ENCODE results near the gene IL34.
"Not testable (repeated sequence)": the region's sequence is repeated elsewhere in the genome, so short reads cannot be mapped to it uniquely, and the experiment has no call there.

Gene IL34

GRCh38 chr16:70659546-70659945 lies 13.2 kb downstream of the IL34 start:
- H3K9ac ChIP-seq (ENCODE audit: low read depth, low read length) = no peak overlapping the region
- no peaks in the 10 kb centered on the region for H3K9me3 ChIP-seq (ENCODE audit: control insufficient read depth, insufficient read depth, low read length)
- no peaks in the 10 kb centered on the region; the same call in 1 of the 2 replicates for H3K4me1 ChIP-seq (ENCODE audit: insufficient read depth, low read length)
- no peaks in the 10 kb centered on the region; the same call in 1 of the 2 replicates for H3K36me3 ChIP-seq (ENCODE audit: insufficient read depth, low read length)

- Histone ChIP-seq H3K9ac (ENCODE audit: low read depth, low read length) (no peak overlapping the region), H3K9me3 (ENCODE audit: control insufficient read depth, insufficient read depth, low read length) (no peaks in the 10 kb centered on the region), H3K4me1 (ENCODE audit: insufficient read depth, low read length) (no peaks in the 10 kb centered on the region; the same call in 1 of the 2 replicates), H3K36me3 (ENCODE audit: insufficient read depth, low read length) (no peaks in the 10 kb centered on the region; the same call in 1 of the 2 replicates)
Observed at GRCh38 chr16:70659953-70660671, 13.8 kb downstream of the IL34 start.

GRCh38 chr16:70660672-70661350 lies 14.5 kb downstream of the IL34 start:
- H3K9me3 ChIP-seq (ENCODE audit: control insufficient read depth, insufficient read depth, low read length) = no peaks in the 10 kb centered on the region
- no peak overlapping the region for H3K9ac ChIP-seq (ENCODE audit: low read depth, low read length)
- no peaks in the 10 kb centered on the region; the same call in 1 of the 2 replicates for H3K4me1 ChIP-seq (ENCODE audit: insufficient read depth, low read length)
- H3K36me3 ChIP-seq (ENCODE audit: insufficient read depth, low read length) = no peaks in the 10 kb centered on the region; the same call in 1 of the 2 replicates

GRCh38 chr16:70661534-70661917 lies 15.2 kb downstream of the IL34 start:
- Histone ChIP-seq H3K9ac (ENCODE audit: low read depth, low read length) (no peak overlapping the region), H3K9me3 (ENCODE audit: control insufficient read depth, insufficient read depth, low read length) (no peaks in the 10 kb centered on the region), H3K4me1 (ENCODE audit: insufficient read depth, low read length) (no peaks in the 10 kb centered on the region; the same call in 1 of the 2 replicates), H3K36me3 (ENCODE audit: insufficient read depth, low read length) (peaks cover 6% of the 10 kb centered on the region)

GRCh38 chr16:70661918-70662641 lies 15.7 kb downstream of the IL34 start:
- no peaks in the 10 kb centered on the region for H3K9me3 ChIP-seq (ENCODE audit: control insufficient read depth, insufficient read depth, low read length)
- no peaks in the 10 kb centered on the region; the same call in 1 of the 2 replicates for H3K4me1 ChIP-seq (ENCODE audit: insufficient read depth, low read length)
- H3K36me3 ChIP-seq (ENCODE audit: insufficient read depth, low read length) = peaks cover 10% of the 10 kb centered on the region
- no peak overlapping the region for H3K9ac ChIP-seq (ENCODE audit: low read depth, low read length)

GRCh38 chr16:70662991-70663523 lies 16.7 kb downstream of the IL34 start:
- no peak overlapping the region for H3K9ac ChIP-seq (ENCODE audit: low read depth, low read length)
- no peaks in the 10 kb centered on the region; the same call in 1 of the 2 replicates for H3K4me1 ChIP-seq (ENCODE audit: insufficient read depth, low read length)
- H3K9me3 ChIP-seq (ENCODE audit: control insufficient read depth, insufficient read depth, low read length) = no peaks in the 10 kb centered on the region
- H3K36me3 ChIP-seq (ENCODE audit: insufficient read depth, low read length) = peaks cover 11% of the 10 kb centered on the region

GRCh38 chr16:70663524-70664324 lies 17.4 kb downstream of the IL34 start:
- Histone ChIP-seq H3K9me3 (ENCODE audit: control insufficient read depth, insufficient read depth, low read length) (peaks cover 4% of the 10 kb centered on the region; the same call in 1 of the 2 replicates), H3K4me1 (ENCODE audit: insufficient read depth, low read length) (no peaks in the 10 kb centered on the region; the same call in 1 of the 2 replicates), H3K9ac (ENCODE audit: low read depth, low read length) (no peak overlapping the region), H3K36me3 (ENCODE audit: insufficient read depth, low read length) (peaks cover 17% of the 10 kb centered on the region)

- peaks cover 4% of the 10 kb centered on the region; the same call in 1 of the 2 replicates for H3K9me3 ChIP-seq (ENCODE audit: control insufficient read depth, insufficient read depth, low read length)
- no peaks in the 10 kb centered on the region; the same call in 1 of the 2 replicates for H3K4me1 ChIP-seq (ENCODE audit: insufficient read depth, low read length)
- no peak overlapping the region for H3K9ac ChIP-seq (ENCODE audit: low read depth, low read length)
- peaks cover 17% of the 10 kb centered on the region for H3K36me3 ChIP-seq (ENCODE audit: insufficient read depth, low read length)
Observed at GRCh38 chr16:70664325-70665112, 18.2 kb downstream of the IL34 start.

- Histone ChIP-seq H3K9me3 (ENCODE audit: control insufficient read depth, insufficient read depth, low read length) (peaks cover 4% of the 10 kb centered on the region; the same call in 1 of the 2 replicates), H3K36me3 (ENCODE audit: insufficient read depth, low read length) (peaks cover 18% of the 10 kb centered on the region), H3K4me1 (ENCODE audit: insufficient read depth, low read length) (no peaks in the 10 kb centered on the region; the same call in 1 of the 2 replicates), H3K9ac (ENCODE audit: low read depth, low read length) (no peak overlapping the region)
Observed at GRCh38 chr16:70665113-70665694, 18.8 kb downstream of the IL34 start.

- Histone ChIP-seq H3K9ac (ENCODE audit: low read depth, low read length) (no peak overlapping the region), H3K36me3 (ENCODE audit: insufficient read depth, low read length) (peaks cover 20% of the 10 kb centered on the region), H3K4me1 (ENCODE audit: insufficient read depth, low read length) (no peaks in the 10 kb centered on the region; the same call in 1 of the 2 replicates), H3K9me3 (ENCODE audit: control insufficient read depth, insufficient read depth, low read length) (peaks cover 4% of the 10 kb centered on the region; the same call in 1 of the 2 replicates)
Observed at GRCh38 chr16:70665806-70666735, 19.7 kb downstream of the IL34 start.

- no peaks in the 10 kb centered on the region for H3K4me1 ChIP-seq (ENCODE audit: insufficient read depth, low read length)
- H3K9me3 ChIP-seq (ENCODE audit: control insufficient read depth, insufficient read depth, low read length) = peaks cover 4% of the 10 kb centered on the region; the same call in 1 of the 2 replicates
- H3K9ac ChIP-seq (ENCODE audit: low read depth, low read length) = no peak overlapping the region
- peaks cover 20% of the 10 kb centered on the region for H3K36me3 ChIP-seq (ENCODE audit: insufficient read depth, low read length)
Observed at GRCh38 chr16:70670175-70670574, 23.8 kb downstream of the IL34 start.

- not testable (repeated sequence) for H3K9ac ChIP-seq (ENCODE audit: low read depth, low read length); H3K4me1 ChIP-seq (ENCODE audit: insufficient read depth, low read length); H3K9me3 ChIP-seq (ENCODE audit: control insufficient read depth, insufficient read depth, low read length)
- peaks cover 20% of the 10 kb centered on the region for H3K36me3 ChIP-seq (ENCODE audit: insufficient read depth, low read length)
Observed at GRCh38 chr16:70670938-70671337, 24.6 kb downstream of the IL34 start.
